GM12892 (cell line): Measurements from ENCODE around the gene FBN1.

Experiments
- POLR2A ChIP-seq: IDR thresholded peaks from 2 replicates; pipeline ENCODE4 v1.6.1; 2011; ENCODE audit warnings: low read depth, low read length, control low read depth
- POLR2AphosphoS5 ChIP-seq: IDR thresholded peaks from 2 replicates; pipeline ENCODE4 v1.6.1; 2011; ENCODE audit warnings: low read depth, low read length, control low read depth
- TAF1 ChIP-seq: IDR thresholded peaks from 2 replicates; pipeline ENCODE4 v1.6.1; 2011; ENCODE audit warnings: low read depth, mild to moderate bottlenecking, control low read depth, low read length, borderline replicate concordance

GRCh38 chr15:48507416-48508065 is 138.0 kb downstream of the FBN1 start:
- TF ChIP-seq TAF1 (no peak), POLR2AphosphoS5 (no peak), POLR2A (no peak)
